SH-SY5Y (cell line): Measurements from ENCODE around the gene UMPS.

Source experiments
- GATA2 ChIP-seq: IDR thresholded peaks from 2 replicates; pipeline ENCODE4 v1.6.1; 2011; ENCODE audit warnings: mild to moderate bottlenecking, low read depth, low read length
- GATA3 ChIP-seq: IDR thresholded peaks from 2 replicates; pipeline ENCODE4 v1.6.1; 2011; ENCODE audit warnings: low read depth, mild to moderate bottlenecking, low read length, moderate library complexity

DNA sequence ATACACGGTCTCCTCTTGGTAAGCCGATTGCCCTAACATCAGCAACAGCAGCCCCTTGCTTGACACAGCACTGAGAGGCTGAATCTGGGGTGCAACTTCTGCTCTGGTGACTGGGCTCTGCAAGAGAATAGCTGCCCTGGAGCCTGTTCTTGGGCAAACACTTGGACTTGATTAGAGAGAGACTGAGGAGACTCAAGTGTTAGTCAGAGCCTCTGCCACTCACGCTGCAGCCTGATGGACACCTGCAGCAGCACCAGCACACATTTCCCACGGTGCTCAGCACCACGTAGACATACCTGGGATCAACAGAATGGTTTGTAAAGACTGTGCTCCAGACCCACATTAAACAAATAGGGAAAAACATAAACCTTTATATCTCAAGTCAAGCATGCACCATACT lies 35.8 kb upstream of the UMPS start:
- no peak for TF ChIP-seq GATA2
- no peak for TF ChIP-seq GATA3
